NCI-H748 treated with DMSO at 0.1 percent for 48 hours (cell line): ENCODE measurements around the gene AGAP4.
"Not testable (repeated sequence)": the region's sequence is repeated elsewhere in the genome, so short reads cannot be mapped to it uniquely, and the experiment has no call there.

Experiments used
- DNase-seq: peaks from one replicate; lab custom pipeline; 2025; lab: John Stamatoyannopoulos, UW

Gene AGAP4

DNA sequence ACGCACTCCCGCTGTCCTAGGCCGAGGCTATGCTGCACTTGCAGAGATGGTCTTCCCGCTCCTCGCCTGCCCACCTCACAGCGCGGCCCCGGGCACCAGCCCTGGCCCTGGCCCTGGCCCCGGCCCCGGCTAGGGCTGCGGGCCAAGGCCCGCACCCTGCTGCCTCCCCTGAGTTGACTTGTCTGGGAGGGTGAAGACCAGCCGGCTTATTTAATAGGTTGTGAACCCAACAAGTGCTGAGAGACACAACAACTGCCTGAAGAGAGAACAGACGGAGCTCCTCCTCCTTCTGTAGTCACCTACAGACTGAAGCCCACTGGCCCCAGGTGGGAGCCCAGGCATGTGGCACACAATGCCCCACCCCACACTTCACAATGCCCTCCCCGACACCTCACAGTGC is at the start of gene AGAP4:
Gene AGAP4, minus strand, starts transcription at position 101 of the 400 bp plus-strand sequence. CDS start 153 bp downstream, outside the sequence.
- not testable (repeated sequence) for DNase-seq

GRCh38 chr10:45890721-45891120 is 43.4 kb upstream of the AGAP4 start:
- DNase-seq: not testable (repeated sequence)

DNA sequence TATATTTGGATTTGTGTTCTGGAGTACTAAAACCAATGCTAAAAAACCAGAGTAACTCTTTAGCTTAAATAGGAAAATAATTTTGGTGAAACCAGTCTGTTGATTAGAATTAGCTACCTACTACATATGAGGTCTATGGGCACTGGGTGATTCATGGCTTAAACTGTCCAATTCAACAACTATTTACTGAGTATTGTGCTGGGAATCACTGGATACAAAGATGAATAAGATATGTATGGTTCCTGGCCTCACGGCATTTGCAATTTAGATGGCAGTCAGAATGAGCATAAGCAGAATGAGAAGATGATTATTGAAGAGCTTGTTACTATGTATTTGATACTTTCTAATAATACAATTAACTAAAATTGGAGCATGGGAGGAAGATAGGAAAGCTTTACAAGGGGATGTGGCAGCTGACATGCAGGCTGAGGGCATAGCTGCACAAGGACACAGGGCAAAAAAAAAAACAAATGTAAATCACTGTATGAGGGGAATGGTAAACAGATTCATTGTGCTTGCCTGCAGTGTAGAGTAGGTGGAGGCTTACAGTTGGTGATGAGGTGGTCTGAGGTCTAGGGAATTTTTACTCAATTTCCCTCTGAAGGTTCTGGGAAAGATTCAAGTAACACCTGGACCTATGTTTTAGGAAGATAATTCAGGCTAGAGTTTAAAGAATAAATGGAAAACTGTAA is 42.4 kb upstream of the AGAP4 start:
- DNase-seq: not testable (repeated sequence)

DNA sequence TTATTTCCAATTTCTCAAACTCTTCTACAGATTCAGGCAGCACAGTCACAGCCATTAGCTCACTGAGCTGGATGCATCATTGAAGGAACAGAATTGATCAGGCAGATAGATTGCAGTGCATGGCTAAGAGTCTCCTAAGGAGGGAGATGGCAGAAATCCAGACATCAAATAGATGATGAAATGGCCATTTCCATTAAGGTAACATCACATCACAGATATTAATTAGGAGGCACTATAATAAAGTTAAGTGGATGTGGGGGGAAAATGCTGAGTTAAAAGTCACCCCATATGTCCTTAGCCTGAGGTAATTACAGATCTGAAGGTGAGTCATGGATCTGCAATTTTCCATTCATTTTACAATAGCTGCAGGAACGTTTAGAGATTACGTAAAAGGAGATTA is 35.6 kb upstream of the AGAP4 start:
- not testable (repeated sequence) for DNase-seq

DNA sequence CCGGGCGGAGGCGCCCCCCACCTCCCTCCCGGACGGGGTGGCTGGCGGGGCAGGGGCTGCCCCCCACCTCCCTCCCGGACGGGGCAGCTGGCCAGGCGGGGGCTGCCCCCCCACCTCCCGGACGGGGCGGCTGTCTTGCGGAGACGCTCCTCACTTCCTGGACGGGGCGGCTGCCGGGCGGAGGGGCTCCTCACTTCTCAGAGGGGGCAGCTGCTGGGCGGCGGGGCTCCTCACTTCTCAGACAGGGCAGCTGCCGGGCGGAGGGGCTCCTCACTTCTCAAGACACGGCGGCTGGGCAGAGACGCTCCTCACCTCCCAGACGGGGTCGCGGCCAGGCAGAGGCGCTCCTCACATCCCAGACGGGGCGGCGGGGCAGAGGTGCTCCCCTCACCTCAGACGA is 18.1 kb upstream of the AGAP4 start:
- not testable (repeated sequence) for DNase-seq

DNA sequence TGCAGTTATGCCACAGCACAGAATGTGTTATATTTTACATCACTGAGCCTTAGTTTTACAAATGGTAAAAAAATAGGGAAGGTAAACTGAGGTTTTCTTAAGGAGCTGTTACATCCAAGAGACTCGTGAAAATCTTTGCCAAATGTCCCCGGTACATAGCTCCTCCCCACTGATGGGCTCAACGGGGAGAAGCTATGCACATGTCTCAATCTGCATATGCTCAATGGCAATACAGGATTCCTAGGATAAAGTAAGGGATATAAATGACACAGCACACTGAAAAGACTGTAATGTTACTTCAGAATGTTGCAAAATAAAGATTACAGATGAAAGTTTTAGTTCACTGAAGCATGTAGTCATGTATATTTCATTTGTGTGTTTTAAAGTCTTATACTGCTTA is 17.0 kb upstream of the AGAP4 start:
- not testable (repeated sequence) for DNase-seq

GRCh38 chr10:45863632-45864031 is 16.3 kb upstream of the AGAP4 start:
- DNase-seq: not testable (repeated sequence)

- not testable (repeated sequence) for DNase-seq
Measured at GRCh38 chr10:45857931-45858330, 10.6 kb upstream of the AGAP4 start.

- DNase-seq: not testable (repeated sequence)
Measured at GRCh38 chr10:45848467-45848866, 1.2 kb upstream of the AGAP4 start.

GRCh38 chr10:45822918-45823317 is 24.4 kb downstream of the AGAP4 start:
- not testable (repeated sequence) for DNase-seq

DNA sequence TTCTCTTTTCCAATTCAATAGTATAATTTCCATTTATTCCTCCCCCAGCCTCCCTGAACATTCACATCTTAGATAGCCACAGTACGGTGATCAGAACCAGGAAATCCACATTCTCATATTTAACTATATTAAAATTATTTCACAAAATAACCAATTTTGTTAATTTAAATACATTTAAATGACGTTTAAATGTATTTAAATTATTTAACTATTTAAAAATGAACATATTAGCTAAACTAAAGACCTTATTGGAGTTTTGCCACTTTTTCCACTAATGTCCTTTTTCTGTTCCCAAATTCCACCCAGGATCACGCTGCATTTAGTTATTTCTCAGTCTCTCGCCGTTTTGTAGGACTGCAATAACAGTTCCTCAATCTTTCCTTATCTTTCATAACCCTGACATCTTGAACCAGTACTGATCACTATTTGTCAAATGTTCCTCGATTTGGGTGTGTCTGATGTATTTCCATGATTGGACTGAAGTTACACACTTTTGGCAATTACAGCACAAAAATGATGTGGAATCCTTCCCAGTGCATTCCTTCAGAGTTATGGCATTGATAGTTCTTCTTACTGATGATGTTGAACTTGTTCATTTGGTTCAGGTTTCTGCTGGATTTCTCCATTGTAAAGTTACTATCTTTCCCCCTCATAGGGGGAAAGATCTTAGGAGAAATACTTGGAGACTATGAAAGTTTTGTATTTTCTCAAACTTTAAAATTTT is 27.0 kb downstream of the AGAP4 start:
- DNase-seq: not testable (repeated sequence)

DNA sequence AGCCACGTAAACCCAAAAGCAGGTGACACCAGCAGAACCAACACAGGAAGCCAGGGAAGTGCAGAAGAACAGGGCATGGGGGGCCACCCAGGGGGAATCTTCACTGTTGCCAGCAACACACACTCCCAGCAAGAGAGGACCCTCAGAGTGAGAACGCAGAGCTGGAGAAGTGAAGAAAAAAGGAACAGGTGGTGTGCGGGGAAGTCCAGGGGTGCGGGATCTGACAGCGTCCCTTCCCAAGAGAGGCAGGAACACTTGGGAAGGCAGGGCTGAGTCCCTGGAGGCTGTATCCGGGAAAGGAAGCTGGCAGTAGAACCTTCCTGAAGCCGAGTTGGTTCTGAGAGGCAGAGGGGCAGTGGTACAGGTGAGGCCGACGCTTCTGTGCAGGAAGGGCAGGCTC is 27.7 kb downstream of the AGAP4 start:
- no peak for DNase-seq

DNA sequence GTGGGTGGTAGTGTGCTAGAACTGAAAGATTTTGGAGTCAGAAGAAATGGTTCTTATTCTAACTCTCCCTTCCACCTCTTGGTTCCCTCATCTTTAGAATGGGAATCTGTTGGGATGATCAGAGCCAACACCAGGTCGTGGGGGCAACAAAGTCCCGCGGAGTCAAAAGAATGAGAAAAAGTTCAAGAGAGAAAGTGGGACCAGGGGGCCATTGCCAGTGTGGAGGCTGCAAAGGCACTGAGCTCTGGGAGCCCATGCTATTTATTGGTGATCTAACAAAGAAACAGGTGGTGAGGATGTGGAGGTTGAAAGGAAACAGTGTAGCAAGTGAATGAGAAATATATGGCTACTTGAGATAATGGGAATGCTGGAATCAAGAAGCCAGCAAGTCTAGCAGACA is 29.4 kb downstream of the AGAP4 start:
- DNase-seq: no peak

- no peak for DNase-seq
Measured at GRCh38 chr10:45817130-45817859, 30.0 kb downstream of the AGAP4 start.

DNA sequence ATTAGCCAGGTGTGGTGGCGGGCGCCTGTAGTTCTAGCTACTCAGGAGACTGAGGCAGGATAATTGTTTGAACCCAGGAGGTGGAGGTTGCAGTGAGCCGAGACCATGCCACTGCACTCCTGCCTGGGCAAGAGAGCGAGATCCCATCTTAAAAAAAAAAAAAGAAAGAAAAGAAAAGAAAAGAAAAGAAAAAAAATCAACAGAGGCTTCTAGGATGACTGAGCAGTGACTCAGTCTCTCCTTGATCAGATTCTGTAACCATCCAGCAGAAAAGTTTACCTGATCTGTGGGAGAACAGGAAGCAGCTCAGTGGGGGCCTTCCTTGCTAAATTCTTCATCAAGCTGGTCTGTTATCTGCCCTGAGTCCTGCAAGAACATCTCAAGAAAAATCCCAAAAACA is 33.2 kb downstream of the AGAP4 start:
- not testable (repeated sequence) for DNase-seq

- not testable (repeated sequence) for DNase-seq
Measured at GRCh38 chr10:45812959-45813358, 34.3 kb downstream of the AGAP4 start.

DNA sequence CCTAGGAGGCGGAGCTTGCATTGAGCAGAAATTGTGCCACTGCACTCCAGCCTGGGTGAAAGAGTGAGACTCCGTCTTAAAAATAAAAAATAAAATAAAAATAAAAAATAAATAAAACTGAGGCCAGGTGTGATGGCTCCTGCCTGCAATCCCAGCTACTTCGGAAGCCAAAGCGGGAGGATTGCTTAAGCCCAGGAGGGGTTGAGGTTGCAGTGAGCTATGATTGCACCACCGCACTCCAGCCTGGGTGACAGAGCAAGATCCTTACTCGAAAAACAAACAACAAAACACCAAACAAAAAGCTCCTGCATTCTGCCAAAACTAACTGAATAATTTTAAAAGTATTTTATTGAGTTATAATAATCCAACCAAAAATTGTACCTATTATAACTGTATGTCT is 36.2 kb downstream of the AGAP4 start:
- no peak for DNase-seq

- no peak for DNase-seq
Measured at GRCh38 chr10:45809837-45810236, 37.5 kb downstream of the AGAP4 start.

DNA sequence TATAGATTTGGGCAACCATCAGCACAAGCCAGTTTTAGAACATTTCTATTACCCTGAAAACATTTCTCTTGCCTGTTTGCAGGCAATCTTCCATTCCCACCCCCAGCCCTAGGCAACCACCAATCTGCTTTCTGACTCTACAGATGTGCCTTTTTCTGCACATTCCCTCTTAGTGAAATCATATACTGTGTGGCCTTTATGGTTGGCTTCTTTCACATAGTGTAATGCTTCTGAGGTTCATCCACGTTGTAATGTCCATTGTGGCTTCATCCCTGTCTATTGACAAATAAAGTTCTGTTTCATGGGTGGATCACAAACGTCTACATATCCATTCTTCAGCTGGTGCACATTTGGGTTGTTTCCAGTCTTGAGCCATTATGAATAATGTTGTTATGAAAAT is 42.3 kb downstream of the AGAP4 start:
- DNase-seq: not testable (repeated sequence)

- DNase-seq: not testable (repeated sequence)
Measured at GRCh38 chr10:45803060-45804010, 44.0 kb downstream of the AGAP4 start.

GRCh38 chr10:45794761-45795160 is 52.5 kb downstream of the AGAP4 start:
- DNase-seq: not testable (repeated sequence)
